Epidermal melanocyte (primary cell): ENCODE results near the gene MRAP.

Source experiments
- DNase-seq: peaks from one replicate; pipeline ENCODE4 v3.0.0; 2011; ENCODE audit warnings: low spot score; ENCODE audit not compliant: insufficient read length

Gene MRAP

GRCh38 chr21:32322103-32322502, 23.4 kb downstream of the MRAP start:
- DNase-seq, result no peak

- DNase-seq, result no peak
Observed at GRCh38 chr21:32322676-32323075, 24.0 kb downstream of the MRAP start.

DNA sequence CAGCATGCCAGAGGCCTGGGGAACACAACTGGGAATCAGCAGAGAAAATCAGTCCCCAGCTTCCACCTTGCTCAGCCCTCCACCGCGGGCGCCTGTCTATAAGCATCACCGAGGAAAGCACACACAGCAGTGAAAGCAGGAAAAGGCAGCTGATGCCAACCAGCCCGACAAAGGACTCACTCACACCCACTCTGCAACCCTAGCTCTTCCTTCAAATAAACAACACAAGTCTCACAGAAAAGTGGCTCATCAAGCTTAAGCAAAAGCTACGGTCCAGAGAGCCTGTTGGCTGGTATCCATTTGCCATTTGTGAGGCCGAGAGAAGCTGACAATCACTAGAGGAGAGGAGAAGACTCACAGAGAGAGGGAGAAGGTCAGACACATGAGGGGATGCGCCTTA, 27.1 kb downstream of the MRAP start:
- DNase-seq, result no peak

GRCh38 chr21:32328595-32328994, 29.9 kb downstream of the MRAP start:
- no peak for DNase-seq

GRCh38 chr21:32329331-32329730, 30.7 kb downstream of the MRAP start:
- DNase-seq, result no peak

GRCh38 chr21:32329776-32330175, 31.1 kb downstream of the MRAP start:
- DNase-seq, result no peak

- no peak for DNase-seq
Observed at GRCh38 chr21:32330784-32331311, 32.2 kb downstream of the MRAP start.

GRCh38 chr21:32331444-32332305, 33.0 kb downstream of the MRAP start:
- no peak for DNase-seq

DNA sequence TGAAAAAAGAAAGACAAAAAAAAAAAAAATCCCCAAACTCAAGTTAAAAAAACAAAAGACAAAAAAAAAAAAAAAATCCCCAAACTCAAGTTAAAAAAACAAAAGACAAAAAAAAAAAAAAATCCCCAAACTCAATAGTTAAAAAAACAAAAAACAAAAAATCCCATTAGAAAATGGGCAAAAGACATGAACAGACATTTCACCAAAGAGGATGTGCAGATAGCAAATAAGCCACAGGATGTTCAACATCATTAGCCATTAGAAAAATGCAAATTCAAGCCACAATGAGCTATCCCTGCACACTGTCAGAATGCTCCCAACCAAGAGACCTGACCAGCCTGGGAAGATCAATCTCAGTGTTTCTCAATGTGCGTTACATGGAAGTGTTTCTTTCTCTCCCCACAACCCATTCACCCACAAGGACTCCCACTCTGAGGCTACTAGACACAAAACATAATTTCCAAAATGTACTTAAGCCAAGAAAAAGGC, 33.9 kb downstream of the MRAP start:
- no peak for DNase-seq

DNA sequence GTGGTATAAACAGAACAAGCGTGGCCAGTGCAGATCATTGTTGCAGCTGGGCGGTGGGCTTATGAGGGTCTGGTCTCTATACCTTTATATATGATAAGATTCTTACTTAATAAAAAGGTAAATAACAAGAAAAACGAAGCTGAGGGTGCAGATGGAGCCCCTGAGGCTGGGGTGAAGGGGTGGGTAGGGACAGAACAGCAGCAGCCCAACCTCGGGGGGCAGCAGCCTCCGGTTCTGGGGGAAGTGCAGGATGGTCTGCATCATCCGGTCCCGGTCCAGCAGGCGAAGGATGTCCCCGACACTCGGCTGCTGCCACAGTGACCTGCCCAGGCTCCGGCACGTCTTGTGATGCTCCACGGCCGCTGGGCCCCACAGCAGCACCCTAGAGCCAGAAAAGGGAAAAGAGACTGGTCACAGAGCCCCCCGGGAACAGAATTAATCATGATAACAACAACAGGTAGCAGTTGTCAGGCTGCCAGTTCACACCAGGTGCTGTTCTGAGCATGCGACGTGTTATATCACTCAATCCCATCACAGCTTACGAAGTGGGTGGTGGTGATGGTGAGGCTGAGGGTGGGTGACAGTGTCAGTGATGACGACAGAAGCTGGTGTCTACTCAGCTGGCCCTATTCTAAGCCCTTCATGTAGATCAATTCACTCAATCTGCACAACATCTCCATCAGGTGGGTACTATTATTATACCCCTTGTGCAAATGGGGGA, 35.5 kb downstream of the MRAP start:
- no peak for DNase-seq

DNA sequence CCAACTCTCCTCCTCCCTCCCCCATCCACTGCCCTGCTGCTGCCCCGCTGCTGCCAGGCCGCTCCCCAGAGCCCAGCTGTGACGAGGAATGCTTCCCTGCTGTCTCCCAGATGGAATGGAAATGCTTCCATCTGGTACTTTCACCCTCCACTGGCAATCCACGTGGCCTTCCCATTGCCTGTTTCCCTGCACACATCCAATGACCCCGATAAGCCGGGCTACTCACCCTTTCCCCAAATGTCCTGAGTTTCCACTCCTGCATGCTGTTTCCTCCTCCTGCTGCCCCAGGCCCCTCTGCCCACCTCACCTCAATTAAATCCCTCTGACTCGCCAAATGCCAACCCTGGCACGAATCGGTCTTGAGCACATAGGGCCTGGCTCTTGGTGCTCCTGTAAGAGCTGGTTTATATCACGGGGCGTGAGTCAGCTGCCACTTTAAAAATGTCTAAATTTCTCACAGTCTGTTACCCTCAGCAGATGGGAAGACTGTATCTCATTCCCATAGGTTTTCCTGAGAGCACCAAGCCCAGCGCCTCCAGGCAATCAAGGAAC, 36.4 kb downstream of the MRAP start:
- peak; percentile 26 for DNase-seq

GRCh38 chr21:32335601-32336575, 37.2 kb downstream of the MRAP start:
- DNase-seq, result peak; percentile 79

DNA sequence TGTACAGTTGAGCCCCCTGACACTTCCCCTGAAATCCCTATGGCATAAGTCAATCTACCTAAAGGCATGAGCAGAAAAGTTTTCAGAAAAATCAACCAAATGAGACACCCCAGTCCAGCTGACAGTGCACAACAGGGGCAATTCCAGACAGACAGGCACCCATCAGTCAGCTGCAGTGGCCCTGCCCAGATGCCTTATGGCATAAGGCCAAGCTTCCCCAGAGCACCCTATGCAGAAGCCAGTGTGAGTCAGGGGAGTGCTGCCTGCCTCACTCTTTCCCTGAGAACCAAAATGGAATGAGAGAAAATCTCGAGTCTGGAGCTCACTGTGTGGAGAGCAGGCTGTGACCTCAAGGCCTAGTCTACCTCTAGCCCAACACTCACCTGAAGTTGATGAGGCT, 38.1 kb downstream of the MRAP start:
- DNase-seq, result no peak

DNA sequence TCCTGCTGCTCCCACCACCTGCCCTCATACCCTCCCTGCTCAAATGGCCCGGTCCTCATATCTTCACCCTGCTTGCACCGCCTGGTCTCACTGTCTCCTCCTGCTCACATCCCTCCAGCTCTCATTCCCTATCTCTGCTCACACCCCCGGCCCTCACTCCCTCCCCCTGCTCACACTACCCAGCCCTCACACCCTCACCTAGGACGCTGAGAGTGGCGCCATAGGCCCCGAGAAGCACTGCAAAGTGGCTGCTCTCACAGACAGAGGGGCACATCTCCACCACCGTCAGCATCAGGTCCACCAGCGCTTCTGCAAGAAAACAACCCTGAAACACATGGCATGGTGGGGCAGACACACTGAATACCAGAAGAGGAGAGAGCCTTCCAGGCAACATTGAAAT, 38.6 kb downstream of the MRAP start:
- DNase-seq, result no peak

- DNase-seq, result no peak
Observed at GRCh38 chr21:32338209-32338921, 39.7 kb downstream of the MRAP start.

DNA sequence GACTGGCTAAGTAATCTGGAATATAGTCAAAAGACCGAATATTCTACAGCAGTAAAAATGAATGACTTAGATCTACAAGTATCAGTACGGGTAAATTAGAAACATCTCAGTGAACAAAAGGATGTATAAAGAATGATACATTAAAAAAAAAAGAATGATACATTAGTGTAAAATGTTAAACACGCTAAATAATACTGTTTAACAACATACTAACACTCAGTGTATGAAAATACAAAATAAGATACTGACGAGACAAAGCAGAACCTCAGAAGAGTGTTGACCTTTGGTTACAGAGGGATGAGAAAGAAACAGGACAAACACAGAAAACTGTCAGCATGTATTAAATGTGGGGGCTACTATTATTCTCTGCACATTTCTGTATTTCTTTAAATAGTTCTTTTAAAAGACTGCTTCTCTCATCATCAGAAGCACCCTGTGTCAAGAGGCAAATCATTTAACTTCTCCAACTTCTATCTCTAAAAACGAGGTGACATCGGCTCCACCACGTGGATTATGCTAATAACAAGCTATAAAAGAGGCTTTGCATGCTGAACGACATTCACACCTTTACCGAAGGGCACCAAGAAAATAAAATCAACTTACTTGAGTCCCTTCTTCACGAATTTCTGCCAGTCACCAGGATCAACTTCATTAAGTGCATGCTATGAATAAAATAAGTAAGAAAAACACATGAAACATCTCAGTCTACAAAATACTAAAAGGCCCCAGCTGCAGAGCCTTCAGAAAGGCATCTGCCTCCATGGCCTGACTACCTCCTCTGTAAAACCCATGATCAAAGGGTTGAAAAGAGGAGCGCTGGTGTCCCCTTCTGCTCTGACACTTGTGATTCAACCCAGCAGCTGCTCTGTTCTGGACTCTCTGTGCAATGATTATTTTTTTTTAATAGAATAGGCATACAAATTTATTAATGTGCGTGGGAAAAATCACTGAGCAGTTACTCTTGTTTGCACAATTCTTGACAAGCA, 42.5 kb downstream of the MRAP start:
- DNase-seq, result no peak

DNA sequence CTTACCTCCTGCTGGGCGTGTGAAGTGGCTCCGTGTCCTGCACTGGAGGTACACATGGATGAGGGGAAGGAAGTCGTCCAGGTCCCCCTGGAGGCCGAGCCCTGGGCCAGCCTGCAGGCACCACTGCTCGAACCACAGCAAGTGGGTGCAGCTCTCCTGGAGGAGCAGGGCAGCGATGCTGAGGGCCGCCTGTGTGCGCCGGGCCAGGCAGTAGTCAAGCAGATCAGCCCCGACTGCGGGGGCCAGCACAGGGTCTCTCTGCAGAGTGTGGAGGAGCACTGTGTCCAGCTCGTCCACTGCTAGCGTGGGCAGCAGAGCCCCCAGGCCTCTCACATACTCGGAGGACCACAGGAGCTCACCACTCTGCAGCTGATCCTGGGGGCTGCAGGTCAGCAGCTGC, 48.3 kb downstream of the MRAP start:
- DNase-seq, result no peak

- no peak for DNase-seq
Observed at GRCh38 chr21:32347351-32347750, 48.7 kb downstream of the MRAP start.

GRCh38 chr21:32347977-32348376, 49.3 kb downstream of the MRAP start:
- DNase-seq, result no peak
